ENCODE measurements around the gene TNNI2. TPM values are rescaled to one million over a fixed set of nuclear protein-coding genes. Genes with fewer than 3 reads are reported as not detected.

Gene TNNI2
- total and polyA plus RNA-seq, 2 donors (not counting 3 experiments of a cell fraction or from before 2014, with no cell fraction given), result not detected

DNA sequence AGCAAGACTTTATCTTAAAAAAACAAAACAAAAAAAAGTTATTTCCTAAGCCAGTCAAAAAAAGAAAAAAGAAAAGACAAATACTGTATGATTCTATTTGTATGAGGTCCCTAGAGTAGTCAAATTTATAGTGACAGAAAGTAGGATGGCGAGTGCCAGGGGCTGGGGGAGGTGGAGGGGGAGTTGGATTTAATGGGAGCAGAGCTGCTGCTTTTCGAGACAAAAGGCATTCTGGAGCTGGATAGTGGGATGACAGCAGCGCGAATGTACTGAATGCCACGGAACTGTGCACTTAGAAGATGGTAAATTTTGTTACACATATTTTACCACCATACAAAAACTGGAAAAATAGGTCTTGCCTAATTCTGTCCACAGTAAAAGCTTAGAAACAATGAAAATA is 21.8 kb upstream of the TNNI2 start:
- no peaks in the 10 kb centered on the region for H3K9me3 ChIP-seq (replicated peaks; ENCODE audit: control insufficient read depth, insufficient read depth, low read length)
- no peak overlapping the region for H3K27ac ChIP-seq (ENCODE audit: insufficient read depth, low read depth, low read length)
- CTCF ChIA-PET, result interaction anchor here (0.8 to 1.6 kb wide), 3 partner anchors 16 to 164 kb away, joined by 4 to 7 read pairs (median 4); no protein-coding TSS in a partner anchor
- no peak overlapping the region for H3K4me2 ChIP-seq (ENCODE audit: insufficient read depth, low read length)
- intact Hi-C loops (cut with micrococcal nuclease), result no loop called here
- dilution Hi-C loops (cut with MboI; ENCODE audit: extremely low pct_ligation_motif_present, low sequenced_read_pairs), result no loop called here
- H3K4me1 ChIP-seq (ENCODE audit: control insufficient read depth, extremely low read depth, insufficient read depth, low read length), result no peaks in the 10 kb centered on the region
- no peak overlapping the region for H3K9ac ChIP-seq (replicated peaks; ENCODE audit: extremely low read depth, insufficient read depth, low read length)
- POLR2A ChIA-PET, result no interaction called here
- no peaks in the 10 kb centered on the region for H3K36me3 ChIP-seq (ENCODE audit: control insufficient read depth in 2 of 2, extremely low read depth in 1 of 2, insufficient read depth in 2 of 2, low read length in 2 of 2)
- DNase-seq (ENCODE audit: low read depth, low spot score) (no peak), FAIRE-seq (no peak)
- H3K27me3 ChIP-seq (ENCODE audit: control insufficient read depth in 2 of 2, insufficient read depth in 2 of 2, low read length in 2 of 2), result peaks cover 0 to 1% of the 10 kb centered on the region in 2 experiments
- BruUV-seq (replicated peaks), result no TSS peak
- H3K79me2 ChIP-seq (ENCODE audit: control insufficient read depth, insufficient read depth, low read length), result no peaks in the 10 kb centered on the region
- no peaks in the 10 kb centered on the region for H3K9me1 ChIP-seq (replicated peaks; ENCODE audit: control insufficient read depth, extremely low read depth, insufficient read depth, low read length)
- H3K4me3 ChIP-seq (replicated peaks in 1 of 3; ENCODE audit: insufficient read depth in 1 of 3, low read depth in 1 of 3, low read length in 3 of 3), result no peak overlapping the region
- TF ChIP-seq, protein P1, sequence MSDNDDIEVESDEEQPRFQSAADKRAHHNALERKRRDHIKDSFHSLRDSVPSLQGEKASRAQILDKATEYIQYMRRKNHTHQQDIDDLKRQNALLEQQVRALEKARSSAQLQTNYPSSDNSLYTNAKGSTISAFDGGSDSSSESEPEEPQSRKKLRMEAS (IDR thresholded peaks at IDR 0.05; ENCODE audit: insufficient read depth, insufficient read length), result no peak
- TF ChIP-seq GATA2 (IDR thresholded peaks at IDR 0.05; ENCODE audit: insufficient read depth, insufficient read length, low read depth, low read length) (no peak), POLR2A (IDR thresholded peaks at IDR 0.05; ENCODE audit: low read depth, low read length) (no peak), MYC (IDR thresholded peaks at IDR 0.05; ENCODE audit: low read depth, low read length) (no peak), FOS (IDR thresholded peaks at IDR 0.05; ENCODE audit: borderline replicate concordance, insufficient read depth, low read length) (no peak), POLR2AphosphoS5 (IDR thresholded peaks at IDR 0.05; ENCODE audit: insufficient read depth, low read depth, low read length) (no peak), EZH2 (IDR thresholded peaks at IDR 0.05; ENCODE audit: borderline replicate concordance, low read depth, low read length, severe bottlenecking) (no peak), JUN (IDR thresholded peaks at IDR 0.05; ENCODE audit: borderline replicate concordance, insufficient read depth, insufficient read length, low read depth) (no peak)
- TF ChIP-seq, protein P2, sequence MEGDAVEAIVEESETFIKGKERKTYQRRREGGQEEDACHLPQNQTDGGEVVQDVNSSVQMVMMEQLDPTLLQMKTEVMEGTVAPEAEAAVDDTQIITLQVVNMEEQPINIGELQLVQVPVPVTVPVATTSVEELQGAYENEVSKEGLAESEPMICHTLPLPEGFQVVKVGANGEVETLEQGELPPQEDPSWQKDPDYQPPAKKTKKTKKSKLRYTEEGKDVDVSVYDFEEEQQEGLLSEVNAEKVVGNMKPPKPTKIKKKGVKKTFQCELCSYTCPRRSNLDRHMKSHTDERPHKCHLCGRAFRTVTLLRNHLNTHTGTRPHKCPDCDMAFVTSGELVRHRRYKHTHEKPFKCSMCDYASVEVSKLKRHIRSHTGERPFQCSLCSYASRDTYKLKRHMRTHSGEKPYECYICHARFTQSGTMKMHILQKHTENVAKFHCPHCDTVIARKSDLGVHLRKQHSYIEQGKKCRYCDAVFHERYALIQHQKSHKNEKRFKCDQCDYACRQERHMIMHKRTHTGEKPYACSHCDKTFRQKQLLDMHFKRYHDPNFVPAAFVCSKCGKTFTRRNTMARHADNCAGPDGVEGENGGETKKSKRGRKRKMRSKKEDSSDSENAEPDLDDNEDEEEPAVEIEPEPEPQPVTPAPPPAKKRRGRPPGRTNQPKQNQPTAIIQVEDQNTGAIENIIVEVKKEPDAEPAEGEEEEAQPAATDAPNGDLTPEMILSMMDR (IDR thresholded peaks at IDR 0.05; ENCODE audit: extremely low read depth in 1 of 2, insufficient read depth in 1 of 2, low read depth in 1 of 2, low read length in 2 of 2), result no peak
- H2AFZ ChIP-seq (ENCODE audit: low read depth, low read length), result no peak overlapping the region
- no peaks in the 10 kb centered on the region for H4K20me1 ChIP-seq (replicated peaks; ENCODE audit: control insufficient read depth, extremely low read depth, insufficient read depth, low read length)
